Measurements from ENCODE around the gene RNF113B.

Gene RNF113B

GRCh38 chr13:98215508-98215907, 38.4 kb upstream of the RNF113B start:
- no peak overlapping the region for H3K4me3 ChIP-seq (ENCODE audit: low read length)
- DNase-seq (ENCODE audit: low read depth): no peak
- no peak for TF ChIP-seq CTCF (conservative IDR thresholded peaks at IDR 0.05; ENCODE audit: low read length)

- no peak for TF ChIP-seq CTCF (conservative IDR thresholded peaks at IDR 0.05; ENCODE audit: low read length)
- H3K4me3 ChIP-seq (ENCODE audit: low read length): no peak overlapping the region
- no peak for DNase-seq (ENCODE audit: low read depth)
Observed at GRCh38 chr13:98214707-98215106, 37.6 kb upstream of the RNF113B start.

- no peak overlapping the region for H3K4me3 ChIP-seq (ENCODE audit: low read length)
Observed at GRCh38 chr13:98214008-98214643, 37.1 kb upstream of the RNF113B start.

GRCh38 chr13:98213354-98213753, 36.3 kb upstream of the RNF113B start:
- no peak for TF ChIP-seq CTCF (conservative IDR thresholded peaks at IDR 0.05; ENCODE audit: low read length)
- DNase-seq (ENCODE audit: low read depth): no peak

More at GRCh38 chr13:98214008-98214643, 37.1 kb upstream of the RNF113B start:
- peak; percentile 72 for DNase-seq (ENCODE audit: low read depth)
- TF ChIP-seq CTCF (conservative IDR thresholded peaks at IDR 0.05; ENCODE audit: low read length): no peak

GRCh38 chr13:98212763-98213162, 35.7 kb upstream of the RNF113B start:
- H3K4me3 ChIP-seq (ENCODE audit: low read length): no peak overlapping the region
- TF ChIP-seq CTCF (conservative IDR thresholded peaks at IDR 0.05; ENCODE audit: low read length): no peak
- no peak for DNase-seq (ENCODE audit: low read depth)

More at GRCh38 chr13:98213354-98213753, 36.3 kb upstream of the RNF113B start:
- no peak overlapping the region for H3K4me3 ChIP-seq (ENCODE audit: low read length)

GRCh38 chr13:98208606-98209005, 31.5 kb upstream of the RNF113B start:
- peak; percentile 59 for DNase-seq (ENCODE audit: low read depth)
- H3K4me3 ChIP-seq (ENCODE audit: low read length): no peak overlapping the region
- no peak for TF ChIP-seq CTCF (conservative IDR thresholded peaks at IDR 0.05; ENCODE audit: low read length)

GRCh38 chr13:98207416-98207815, 30.3 kb upstream of the RNF113B start:
- TF ChIP-seq CTCF (conservative IDR thresholded peaks at IDR 0.05; ENCODE audit: low read length): no peak
- no peak overlapping the region for H3K4me3 ChIP-seq (ENCODE audit: low read length)
- peak; percentile 36 for DNase-seq (ENCODE audit: low read depth)

Measured in AG10803 (cell line).